GM21619 (cell line): ENCODE data around the gene TYW5.
A peak's percentile ranks its signal among the peaks of the same experiment; 100 is the strongest.

ENCODE experiments used
- ATAC-seq: cut with Tn5 transposase; IDR thresholded peaks from one replicate; pipeline ENCODE4 v1.9.1; 2021; ENCODE audit not compliant: unreplicated experiment

TYW5 gene

GRCh38 chr2:199975273-199975895 is 20.1 kb upstream of the TYW5 start:
- no peak for ATAC-seq

GRCh38 chr2:199973703-199974102 is 18.4 kb upstream of the TYW5 start:
- ATAC-seq, result no peak

GRCh38 chr2:199972088-199972626 is 16.9 kb upstream of the TYW5 start:
- ATAC-seq, result no peak

- ATAC-seq, result no peak
These were observed 12.8 kb upstream of the TYW5 start for GRCh38 chr2:199968126-199968525.

GRCh38 chr2:199966976-199967375 is 11.7 kb upstream of the TYW5 start:
- no peak for ATAC-seq

- ATAC-seq, result no peak
These were observed 11.1 kb upstream of the TYW5 start for GRCh38 chr2:199966405-199966804.

GRCh38 chr2:199962203-199962602 is 6.9 kb upstream of the TYW5 start:
- peak; percentile 64 for ATAC-seq

- no peak for ATAC-seq
These were observed 2.7 kb upstream of the TYW5 start for GRCh38 chr2:199958014-199958413.

GRCh38 chr2:199956062-199956380 is 730 bp upstream of the TYW5 start:
- no peak for ATAC-seq

- ATAC-seq, result peak; percentile 46
These were observed 318 bp downstream of the TYW5 start for GRCh38 chr2:199955007-199955338.

- no peak for ATAC-seq
These were observed 4.3 kb downstream of the TYW5 start for GRCh38 chr2:199951023-199951422.

GRCh38 chr2:199950396-199950795 is 4.9 kb downstream of the TYW5 start:
- no peak for ATAC-seq

- ATAC-seq, result no peak
These were observed 8.5 kb downstream of the TYW5 start for GRCh38 chr2:199946836-199947235.

- no peak for ATAC-seq
These were observed 9.1 kb downstream of the TYW5 start for GRCh38 chr2:199946196-199946595.

- ATAC-seq, result no peak
These were observed 11.9 kb downstream of the TYW5 start for GRCh38 chr2:199943373-199943772.

- no peak for ATAC-seq
These were observed 14.9 kb downstream of the TYW5 start for GRCh38 chr2:199940373-199940772.

- no peak for ATAC-seq
These were observed 18.7 kb downstream of the TYW5 start for GRCh38 chr2:199936554-199936953.

- ATAC-seq, result no peak
These were observed 21.8 kb downstream of the TYW5 start for GRCh38 chr2:199933466-199933865.

- ATAC-seq, result no peak
These were observed 22.9 kb downstream of the TYW5 start for GRCh38 chr2:199932312-199932855.

GRCh38 chr2:199929262-199929661 is 26.0 kb downstream of the TYW5 start:
- ATAC-seq, result no peak

GRCh38 chr2:199928626-199929025 is 26.7 kb downstream of the TYW5 start:
- no peak for ATAC-seq

GRCh38 chr2:199928226-199928625 is 27.1 kb downstream of the TYW5 start:
- no peak for ATAC-seq

- no peak for ATAC-seq
These were observed 28.5 kb downstream of the TYW5 start for GRCh38 chr2:199926806-199927205.
